ENCODE results near the gene CAMK2A.
A peak's percentile ranks its signal among the peaks of the same experiment; 100 is the strongest.

The CAMK2A gene

GRCh38 chr5:150245111-150245789, 44.3 kb downstream of the CAMK2A start:
- no peaks in the 10 kb centered on the region for H3K4me1 ChIP-seq
- H3K4me3 ChIP-seq = no peak overlapping the region
- in situ Hi-C loops (cut with MboI; ENCODE audit: low sequenced_read_pairs) = no loop called here
- DNase-seq (ENCODE audit: low spot score in 2 of 2) = no peak
- H3K27me3 ChIP-seq (ENCODE audit: low read depth) = no peaks in the 10 kb centered on the region
- no peaks in the 10 kb centered on the region for H3K36me3 ChIP-seq (replicated peaks)
- no peaks in the 10 kb centered on the region for H3K9me3 ChIP-seq

- H3K9me3 ChIP-seq = no peaks in the 10 kb centered on the region
- no peaks in the 10 kb centered on the region for H3K4me1 ChIP-seq
- DNase-seq (ENCODE audit: low spot score in 2 of 2) = no peak
- no peaks in the 10 kb centered on the region for H3K36me3 ChIP-seq (replicated peaks)
- H3K4me3 ChIP-seq = no peak overlapping the region
- no peaks in the 10 kb centered on the region for H3K27me3 ChIP-seq (ENCODE audit: low read depth)
- in situ Hi-C loops (cut with MboI; ENCODE audit: low sequenced_read_pairs) = no loop called here
Measured at GRCh38 chr5:150244209-150244608, 45.4 kb downstream of the CAMK2A start.

- DNase-seq (ENCODE audit: low spot score in 2 of 2) = peak; percentile 19 to 56
- Histone ChIP-seq H3K36me3 (replicated peaks) (no peaks in the 10 kb centered on the region), H3K27me3 (ENCODE audit: low read depth) (no peaks in the 10 kb centered on the region), H3K9me3 (no peaks in the 10 kb centered on the region), H3K4me3 (no peak overlapping the region), H3K4me1 (no peaks in the 10 kb centered on the region)
- in situ Hi-C loops (cut with MboI; ENCODE audit: low sequenced_read_pairs) = no loop called here
Measured at GRCh38 chr5:150243590-150243989, 46.0 kb downstream of the CAMK2A start.

- Histone ChIP-seq H3K4me1 (no peaks in the 10 kb centered on the region), H3K27me3 (ENCODE audit: low read depth) (no peaks in the 10 kb centered on the region), H3K4me3 (no peak overlapping the region), H3K36me3 (replicated peaks) (no peaks in the 10 kb centered on the region), H3K9me3 (no peaks in the 10 kb centered on the region)
- DNase-seq (ENCODE audit: low spot score in 2 of 2) = no peak
- in situ Hi-C loops (cut with MboI; ENCODE audit: low sequenced_read_pairs) = no loop called here
Measured at GRCh38 chr5:150242251-150242894, 47.2 kb downstream of the CAMK2A start.

GRCh38 chr5:150241298-150242160, 48.0 kb downstream of the CAMK2A start:
- no peaks in the 10 kb centered on the region for H3K36me3 ChIP-seq (replicated peaks)
- no peaks in the 10 kb centered on the region for H3K9me3 ChIP-seq
- DNase-seq (ENCODE audit: low spot score in 2 of 2) = no peak
- in situ Hi-C loops (cut with MboI; ENCODE audit: low sequenced_read_pairs) = no loop called here
- no peak overlapping the region for H3K4me3 ChIP-seq
- no peaks in the 10 kb centered on the region for H3K4me1 ChIP-seq
- no peaks in the 10 kb centered on the region for H3K27me3 ChIP-seq (ENCODE audit: low read depth)

- no peaks in the 10 kb centered on the region for H3K27me3 ChIP-seq (ENCODE audit: low read depth)
- H3K4me1 ChIP-seq = no peaks in the 10 kb centered on the region
- no peak overlapping the region for H3K4me3 ChIP-seq
- no peaks in the 10 kb centered on the region for H3K36me3 ChIP-seq (replicated peaks)
- in situ Hi-C loops (cut with MboI; ENCODE audit: low sequenced_read_pairs) = no loop called here
- no peaks in the 10 kb centered on the region for H3K9me3 ChIP-seq
- no peak for DNase-seq (ENCODE audit: low spot score in 2 of 2)
Measured at GRCh38 chr5:150239794-150240122, 49.8 kb downstream of the CAMK2A start.

- H3K36me3 ChIP-seq (replicated peaks) = no peaks in the 10 kb centered on the region
- H3K4me3 ChIP-seq = no peak overlapping the region
- DNase-seq (ENCODE audit: low spot score in 2 of 2) = no peak
- in situ Hi-C loops (cut with MboI; ENCODE audit: low sequenced_read_pairs) = no loop called here
- no peaks in the 10 kb centered on the region for H3K27me3 ChIP-seq (ENCODE audit: low read depth)
- no peaks in the 10 kb centered on the region for H3K9me3 ChIP-seq
- H3K4me1 ChIP-seq = no peaks in the 10 kb centered on the region
Measured at GRCh38 chr5:150239099-150239793, 50.3 kb downstream of the CAMK2A start.

GRCh38 chr5:150238646-150239045, 50.9 kb downstream of the CAMK2A start:
- in situ Hi-C loops (cut with MboI; ENCODE audit: low sequenced_read_pairs) = no loop called here
- no peak overlapping the region for H3K4me3 ChIP-seq

GRCh38 chr5:150236981-150237754, 52.4 kb downstream of the CAMK2A start:
- Histone ChIP-seq H3K4me1 (no peaks in the 10 kb centered on the region), H3K4me3 (no peak overlapping the region), H3K36me3 (replicated peaks) (no peaks in the 10 kb centered on the region), H3K9me3 (no peaks in the 10 kb centered on the region), H3K27me3 (ENCODE audit: low read depth) (no peaks in the 10 kb centered on the region)
- DNase-seq (ENCODE audit: low spot score in 2 of 2) = no peak
- in situ Hi-C loops (cut with MboI; ENCODE audit: low sequenced_read_pairs) = no loop called here

More at GRCh38 chr5:150238646-150239045, 50.9 kb downstream of the CAMK2A start:
- no peaks in the 10 kb centered on the region for H3K4me1 ChIP-seq
- H3K36me3 ChIP-seq (replicated peaks) = no peaks in the 10 kb centered on the region
- no peaks in the 10 kb centered on the region for H3K27me3 ChIP-seq (ENCODE audit: low read depth)
- DNase-seq (ENCODE audit: low spot score in 2 of 2) = no peak
- H3K9me3 ChIP-seq = no peaks in the 10 kb centered on the region

- in situ Hi-C loops (cut with MboI; ENCODE audit: low sequenced_read_pairs) = no loop called here
- no peak overlapping the region for H3K4me3 ChIP-seq
Measured at GRCh38 chr5:150236313-150236712, 53.3 kb downstream of the CAMK2A start.

GRCh38 chr5:150235500-150235854, 54.1 kb downstream of the CAMK2A start:
- Histone ChIP-seq H3K27me3 (ENCODE audit: low read depth) (no peaks in the 10 kb centered on the region), H3K4me1 (no peaks in the 10 kb centered on the region), H3K36me3 (replicated peaks) (no peaks in the 10 kb centered on the region), H3K9me3 (no peaks in the 10 kb centered on the region), H3K4me3 (no peak overlapping the region)
- in situ Hi-C loops (cut with MboI; ENCODE audit: low sequenced_read_pairs) = no loop called here
- DNase-seq (ENCODE audit: low spot score in 2 of 2) = no peak

More at GRCh38 chr5:150236313-150236712, 53.3 kb downstream of the CAMK2A start:
- no peaks in the 10 kb centered on the region for H3K4me1 ChIP-seq
- no peaks in the 10 kb centered on the region for H3K9me3 ChIP-seq
- no peak for DNase-seq (ENCODE audit: low spot score in 2 of 2)
- H3K27me3 ChIP-seq (ENCODE audit: low read depth) = no peaks in the 10 kb centered on the region
- H3K36me3 ChIP-seq (replicated peaks) = no peaks in the 10 kb centered on the region

GRCh38 chr5:150234576-150235499, 54.7 kb downstream of the CAMK2A start:
- in situ Hi-C loops (cut with MboI; ENCODE audit: low sequenced_read_pairs) = no loop called here
- H3K27me3 ChIP-seq (ENCODE audit: low read depth) = no peaks in the 10 kb centered on the region
- H3K4me1 ChIP-seq = no peaks in the 10 kb centered on the region
- no peak overlapping the region for H3K4me3 ChIP-seq
- no peaks in the 10 kb centered on the region for H3K36me3 ChIP-seq (replicated peaks)
- no peak for DNase-seq (ENCODE audit: low spot score in 2 of 2)
- H3K9me3 ChIP-seq = no peaks in the 10 kb centered on the region

Data from HAP-1 (cell line).